ENCODE results near the gene SPATA13.

Gene SPATA13

GRCh38 chr13:24272452-24273161 is 112.1 kb downstream of the SPATA13 start:
- TF ChIP-seq MAX (IDR thresholded peaks at IDR 0.05) (no peak), ZBTB7A (IDR thresholded peaks at IDR 0.05; ENCODE audit: low read depth) (no peak), EGR1 (IDR thresholded peaks at IDR 0.05) (no peak), RAD21 (IDR thresholded peaks at IDR 0.05; ENCODE audit: low read depth) (no peak), CREB1 (IDR thresholded peaks at IDR 0.05; ENCODE audit: low read depth) (no peak), EP300 (IDR thresholded peaks at IDR 0.05; ENCODE audit: borderline replicate concordance) (no peak), TCF12 (IDR thresholded peaks at IDR 0.05; ENCODE audit: low read depth) (no peak), REST (IDR thresholded peaks at IDR 0.05; ENCODE audit: low read depth) (no peak), NFIC (IDR thresholded peaks at IDR 0.05) (no peak), YY1 (IDR thresholded peaks at IDR 0.05; ENCODE audit: low read depth) (no peak), USF1 (IDR thresholded peaks at IDR 0.05) (no peak), TAF1 (IDR thresholded peaks at IDR 0.05; ENCODE audit: low read depth) (no peak), CEBPB (IDR thresholded peaks at IDR 0.05) (no peak), TEAD4 (IDR thresholded peaks at IDR 0.05) (no peak), FOXM1 (IDR thresholded peaks at IDR 0.05; ENCODE audit: borderline replicate concordance, low read depth) (no peak)

GRCh38 chr13:24273926-24274325 is 113.4 kb downstream of the SPATA13 start:
- TF ChIP-seq RAD21 (IDR thresholded peaks at IDR 0.05; ENCODE audit: low read depth) (no peak), EGR1 (IDR thresholded peaks at IDR 0.05) (no peak), TAF1 (IDR thresholded peaks at IDR 0.05; ENCODE audit: low read depth) (no peak), TCF12 (IDR thresholded peaks at IDR 0.05; ENCODE audit: low read depth) (no peak), MAX (IDR thresholded peaks at IDR 0.05) (no peak), CEBPB (IDR thresholded peaks at IDR 0.05) (no peak), EP300 (IDR thresholded peaks at IDR 0.05; ENCODE audit: borderline replicate concordance) (no peak), FOXM1 (IDR thresholded peaks at IDR 0.05; ENCODE audit: borderline replicate concordance, low read depth) (no peak)

- TF ChIP-seq TAF1 (IDR thresholded peaks at IDR 0.05; ENCODE audit: low read depth) (no peak), CEBPB (IDR thresholded peaks at IDR 0.05) (no peak), MAX (IDR thresholded peaks at IDR 0.05) (no peak), TCF12 (IDR thresholded peaks at IDR 0.05; ENCODE audit: low read depth) (no peak), YY1 (IDR thresholded peaks at IDR 0.05; ENCODE audit: low read depth) (no peak), EGR1 (IDR thresholded peaks at IDR 0.05) (no peak), CREB1 (IDR thresholded peaks at IDR 0.05; ENCODE audit: low read depth) (no peak), ZBTB7A (IDR thresholded peaks at IDR 0.05; ENCODE audit: low read depth) (no peak), RAD21 (IDR thresholded peaks at IDR 0.05; ENCODE audit: low read depth) (no peak), TEAD4 (IDR thresholded peaks at IDR 0.05) (no peak), NFIC (IDR thresholded peaks at IDR 0.05) (no peak), REST (IDR thresholded peaks at IDR 0.05; ENCODE audit: low read depth) (no peak), EP300 (IDR thresholded peaks at IDR 0.05; ENCODE audit: borderline replicate concordance) (no peak), FOXM1 (IDR thresholded peaks at IDR 0.05; ENCODE audit: borderline replicate concordance, low read depth) (no peak), USF1 (IDR thresholded peaks at IDR 0.05) (no peak)
Observed at GRCh38 chr13:24274452-24275021, 114.0 kb downstream of the SPATA13 start.

GRCh38 chr13:24275041-24275440 is 114.5 kb downstream of the SPATA13 start:
- TF ChIP-seq EGR1 (IDR thresholded peaks at IDR 0.05) (no peak), REST (IDR thresholded peaks at IDR 0.05; ENCODE audit: low read depth) (no peak), USF1 (IDR thresholded peaks at IDR 0.05) (no peak), TEAD4 (IDR thresholded peaks at IDR 0.05) (no peak), FOXM1 (IDR thresholded peaks at IDR 0.05; ENCODE audit: borderline replicate concordance, low read depth) (no peak), RAD21 (IDR thresholded peaks at IDR 0.05; ENCODE audit: low read depth) (no peak), ZBTB7A (IDR thresholded peaks at IDR 0.05; ENCODE audit: low read depth) (no peak), YY1 (IDR thresholded peaks at IDR 0.05; ENCODE audit: low read depth) (no peak)
